ENCODE measurements around the gene CRYZL1.
A peak's percentile ranks its signal among the peaks of the same experiment; 100 is the strongest.

Gene CRYZL1

DNA sequence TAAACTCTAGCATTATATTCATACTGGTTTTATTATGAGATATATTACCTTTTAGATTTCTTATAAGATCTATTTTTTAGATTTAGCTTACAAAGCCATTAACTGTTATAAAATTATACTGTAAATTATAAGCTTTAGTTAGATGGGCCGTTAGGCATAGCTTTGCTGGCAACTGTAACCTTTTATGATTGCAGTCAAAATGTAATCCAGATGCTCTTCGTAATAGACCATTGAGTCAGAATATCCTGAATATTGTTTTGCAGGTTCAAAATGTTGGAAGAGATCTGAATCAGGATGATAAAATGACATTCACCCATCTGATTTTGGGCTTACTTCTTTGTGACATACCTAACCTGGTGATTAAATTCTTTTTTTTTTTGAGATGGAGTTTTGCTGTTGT lies 21.7 kb upstream of the CRYZL1 start:
- DNase-seq = no peak
- intact Hi-C loops (cut with DNase I) = no loop called here

DNA sequence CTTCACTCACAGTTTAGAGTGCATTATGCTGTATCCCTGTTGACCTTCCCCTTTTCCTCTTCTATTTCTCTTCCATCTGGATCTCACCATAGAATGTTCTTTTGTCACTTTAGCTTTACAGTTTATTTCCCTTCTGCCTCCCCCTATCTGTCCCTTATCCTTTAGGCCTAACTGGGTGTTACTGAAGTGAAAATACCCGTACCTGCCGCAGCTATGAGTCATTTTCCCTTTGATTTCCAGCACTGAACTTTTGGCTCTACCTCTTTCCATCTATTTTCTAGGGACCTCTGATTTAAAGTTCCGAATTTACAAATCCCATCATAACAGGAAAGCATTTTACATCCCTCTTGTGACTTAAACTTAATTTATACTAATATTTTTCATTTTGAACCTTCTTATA lies 20.5 kb upstream of the CRYZL1 start:
- intact Hi-C loops (cut with DNase I) = no loop called here
- no peak for DNase-seq

GRCh38 chr21:33661146-33661545 lies 19.6 kb upstream of the CRYZL1 start:
- no peak for DNase-seq
- intact Hi-C loops (cut with DNase I) = no loop called here

DNA sequence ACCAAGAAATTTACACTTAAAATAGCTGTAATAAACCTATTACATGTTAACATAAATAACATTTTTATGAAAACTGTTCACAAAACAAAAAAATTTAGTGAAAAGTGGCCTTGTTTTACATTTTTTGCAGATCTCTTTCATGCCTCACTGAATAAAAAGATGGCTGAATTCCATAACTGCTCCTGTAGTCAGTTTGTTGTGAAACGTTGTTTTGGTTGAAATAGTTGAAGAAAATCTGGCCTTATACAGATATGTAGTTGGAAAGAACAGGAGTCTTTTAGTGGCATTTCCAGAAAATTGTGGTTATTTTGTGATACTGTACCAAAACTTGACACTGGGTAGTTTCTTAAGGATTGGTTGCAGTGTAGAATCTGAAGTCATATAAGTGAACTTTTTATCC lies 18.9 kb upstream of the CRYZL1 start:
- intact Hi-C loops (cut with DNase I) = no loop called here
- DNase-seq = no peak

DNA sequence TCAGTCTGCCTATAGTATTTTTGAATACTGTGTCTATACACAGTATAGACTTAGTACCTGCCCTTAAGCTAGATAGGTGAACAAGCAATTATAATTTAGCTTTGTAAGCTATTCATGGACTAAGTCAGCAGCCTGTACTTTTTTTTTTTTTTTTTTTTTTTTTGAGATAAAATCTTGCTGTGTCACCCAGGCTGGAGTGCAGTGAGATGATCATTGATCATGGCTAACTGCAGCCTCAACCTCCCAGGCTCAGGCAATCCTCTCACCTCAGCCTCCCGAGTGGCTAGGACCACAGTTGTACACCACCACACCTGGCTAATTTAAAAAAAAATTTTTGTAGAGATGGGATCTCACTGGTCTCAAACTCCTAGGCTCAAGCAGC lies 18.0 kb upstream of the CRYZL1 start:
- intact Hi-C loops (cut with DNase I) = no loop called here
- DNase-seq = no peak

- no peak for DNase-seq
- intact Hi-C loops (cut with DNase I) = no loop called here
These were observed 17.5 kb upstream of the CRYZL1 start for GRCh38 chr21:33658919-33659567.

GRCh38 chr21:33657124-33657820 lies 15.7 kb upstream of the CRYZL1 start:
- DNase-seq = no peak
- intact Hi-C loops (cut with DNase I) = no loop called here

DNA sequence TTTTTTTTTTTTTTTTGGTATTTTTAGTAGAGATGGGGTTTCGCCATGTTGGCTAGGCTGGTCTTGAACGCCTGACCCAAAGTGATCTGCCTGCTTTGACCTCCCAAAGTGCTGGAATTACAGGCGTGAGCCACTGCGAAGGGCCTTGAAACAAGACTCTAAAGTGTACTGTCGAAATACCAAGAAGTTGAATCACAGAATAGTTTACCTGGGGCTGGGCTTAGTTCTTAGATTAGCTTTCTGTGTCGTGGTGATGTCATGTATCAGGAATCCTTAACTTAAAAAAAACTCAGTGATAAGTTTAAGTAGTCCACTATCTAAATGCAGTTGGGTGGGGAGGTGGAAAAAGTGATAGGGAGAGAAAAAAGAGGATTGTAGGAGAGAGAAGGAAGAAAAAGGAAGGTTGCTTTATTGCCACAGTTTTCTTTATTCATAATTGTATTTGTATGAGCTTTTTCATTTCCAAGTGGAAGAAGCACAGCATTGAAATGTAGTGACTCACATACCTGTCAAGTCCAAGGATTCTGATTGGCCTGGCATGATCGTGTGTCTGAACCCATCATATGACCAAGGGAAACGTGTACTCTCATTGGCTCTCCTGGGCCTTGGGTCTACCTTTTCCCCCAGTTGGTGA lies 14.2 kb upstream of the CRYZL1 start:
- DNase-seq = no peak
- intact Hi-C loops (cut with DNase I) = no loop called here

- intact Hi-C loops (cut with DNase I) = no loop called here
- DNase-seq = no peak
These were observed 12.9 kb upstream of the CRYZL1 start for GRCh38 chr21:33654412-33654811.

- no peak for DNase-seq
- intact Hi-C loops (cut with DNase I) = no loop called here
These were observed 10.6 kb upstream of the CRYZL1 start for GRCh38 chr21:33651965-33652680.

GRCh38 chr21:33650929-33651509 lies 9.5 kb upstream of the CRYZL1 start:
- peak in 1 of 10 donors; percentile 35 for DNase-seq
- intact Hi-C loops (cut with DNase I) = no loop called here

GRCh38 chr21:33650230-33650629 lies 8.7 kb upstream of the CRYZL1 start:
- intact Hi-C loops (cut with DNase I) = no loop called here
- no peak for DNase-seq

- intact Hi-C loops (cut with DNase I) = loop anchor here (10.0 kb wide), 2 partner anchors 966 to 1914 kb away; partner anchors contain the start of genes RCAN1 and SCAF4
- no peak for DNase-seq
These were observed 7.0 kb upstream of the CRYZL1 start for GRCh38 chr21:33648555-33648954.

- intact Hi-C loops (cut with DNase I) = loop anchor here (10.0 kb wide), 2 partner anchors 967 to 1913 kb away; partner anchors contain the start of genes RCAN1 and SCAF4
- no peak for DNase-seq
These were observed 6.0 kb upstream of the CRYZL1 start for GRCh38 chr21:33647587-33647986.

DNA sequence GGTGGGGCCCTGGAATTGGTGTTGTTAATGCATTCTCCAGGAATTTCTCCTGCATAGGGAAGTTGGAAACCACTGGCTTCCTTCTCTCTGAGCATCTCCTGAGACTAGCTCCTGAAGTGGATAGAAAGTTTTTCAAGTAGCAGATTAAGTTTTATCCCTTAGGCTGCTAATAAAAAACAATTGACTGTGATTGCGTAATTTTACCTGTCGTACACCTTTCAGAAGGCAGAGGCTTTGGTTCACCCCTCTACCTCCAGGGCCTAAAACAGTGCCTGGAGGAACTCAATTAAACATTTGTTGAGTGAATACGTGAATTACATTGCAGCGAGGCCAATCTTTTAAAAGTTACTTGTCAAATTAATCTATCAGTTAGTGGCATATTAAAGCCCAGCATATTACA lies 4.2 kb upstream of the CRYZL1 start:
- intact Hi-C loops (cut with DNase I) = loop anchor here (10.0 kb wide), 2 partner anchors 969 to 1911 kb away; partner anchors contain the start of genes RCAN1 and SCAF4
- DNase-seq = no peak

DNA sequence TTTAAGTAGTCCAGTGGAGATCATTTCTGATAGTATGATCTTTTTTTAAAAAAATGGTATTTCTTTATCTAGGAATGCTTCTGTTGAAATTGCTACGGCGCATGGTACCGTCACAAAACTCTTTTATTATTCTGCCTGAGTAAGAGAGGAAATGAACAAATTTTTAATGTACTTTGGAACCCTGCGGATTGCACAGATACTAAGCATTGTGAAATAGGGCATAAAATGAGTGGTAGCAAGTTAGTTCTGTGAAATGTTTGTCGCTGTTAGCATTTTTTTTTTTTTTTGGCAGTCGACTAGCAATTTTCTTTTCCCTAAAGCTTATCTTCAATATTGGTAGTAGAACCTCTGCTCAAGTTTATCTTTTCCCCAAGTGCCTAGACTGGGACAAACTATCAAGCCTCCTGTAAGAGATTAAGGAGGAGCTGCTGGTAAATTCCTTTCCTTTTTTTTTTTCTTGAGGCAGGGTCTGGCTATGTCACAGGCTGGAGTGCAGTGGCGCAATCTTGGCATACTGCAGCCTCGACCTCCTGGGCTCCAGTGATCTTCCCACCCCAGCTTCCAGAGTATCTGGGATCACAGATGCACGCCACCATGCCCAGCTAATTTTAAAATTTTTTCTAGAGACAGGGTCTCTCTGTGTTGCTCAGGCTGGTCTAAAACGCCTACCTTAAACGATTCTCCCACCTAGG lies 3.0 kb upstream of the CRYZL1 start:
- intact Hi-C loops (cut with DNase I) = loop anchor here (5.0 to 10.0 kb wide), 3 partner anchors 263 to 1910 kb away; partner anchors contain the start of genes RCAN1 and SCAF4
- DNase-seq = no peak

GRCh38 chr21:33643658-33644311 lies 2.2 kb upstream of the CRYZL1 start:
- intact Hi-C loops (cut with DNase I) = loop anchor here (2.0 to 10.0 kb wide), 4 partner anchors 55 to 1909 kb away; partner anchors contain the start of genes DONSON, RCAN1 and SCAF4

GRCh38 chr21:33642896-33643657 lies 1.5 kb upstream of the CRYZL1 start:
- intact Hi-C loops (cut with DNase I) = loop anchor here (2.0 to 10.0 kb wide), 4 partner anchors 54 to 1908 kb away; partner anchors contain the start of genes DONSON, RCAN1 and SCAF4
- peak in 5 of 10 donors; percentile 23 to 87 (median 37) for DNase-seq

More at GRCh38 chr21:33643658-33644311, 2.2 kb upstream of the CRYZL1 start:
- DNase-seq = peak in 1 of 10 donors; percentile 6
